Measurements from ENCODE around the gene SMIM33. TPM values are rescaled to one million over a fixed set of nuclear protein-coding genes. Genes with fewer than 3 reads are reported as not detected.

The SMIM33 gene
- total and polyA plus RNA-seq, 8 donors: not detected

DNA sequence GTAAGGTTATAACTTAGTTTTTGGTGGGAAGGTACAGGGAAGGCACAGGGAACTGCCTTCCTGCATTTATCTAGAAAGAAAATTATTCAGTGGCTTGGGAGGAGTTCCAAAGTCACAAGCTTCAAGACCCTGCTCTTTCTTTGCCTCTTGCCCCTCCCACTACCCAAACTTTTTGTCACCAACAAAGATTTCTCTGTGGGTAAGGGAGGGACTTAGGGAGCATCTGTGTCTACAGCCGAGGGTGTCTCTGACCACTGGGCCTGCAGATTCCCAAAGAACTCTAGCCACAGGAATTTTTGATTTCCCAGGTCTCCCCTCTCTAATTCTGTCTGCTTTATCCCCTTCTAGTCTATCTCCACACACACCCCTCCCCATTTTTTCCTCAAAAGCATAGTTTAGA lies 10.3 kb upstream of the SMIM33 start:
- Histone ChIP-seq H3K4me1 (no peaks in the 10 kb centered on the region), H3K4me3 (no peak overlapping the region), H3K9me3 (no peaks in the 10 kb centered on the region), H3K27me3 (no peaks in the 10 kb centered on the region), H3K36me3 (no peaks in the 10 kb centered on the region), H3K27ac (no peak overlapping the region)
- WGBS, 2 donors: 73 to 75% methylated on average over 1 of the region's 1 CpG
- no peak for FAIRE-seq
- TF ChIP-seq CTCF (IDR thresholded peaks at IDR 0.05): no peak
- ATAC-seq: no peak
- intact Hi-C loops (cut with DNase I): no loop called here
- no peak for DNase-seq

- DNase-seq (no peak), FAIRE-seq (no peak), ATAC-seq (no peak)
- WGBS, 2 donors: 77 to 79% methylated on average over 7 of the region's 7 CpGs
- Histone ChIP-seq H3K4me3 (no peak overlapping the region), H3K27ac (no peak overlapping the region), H3K9me3 (no peaks in the 10 kb centered on the region), H3K27me3 (no peaks in the 10 kb centered on the region), H3K36me3 (no peaks in the 10 kb centered on the region), H3K4me1 (no peaks in the 10 kb centered on the region)
- no peak for TF ChIP-seq CTCF (IDR thresholded peaks at IDR 0.05)
- intact Hi-C loops (cut with DNase I): no loop called here
Measured at GRCh38 chr5:139461176-139461575, 9.6 kb upstream of the SMIM33 start.

GRCh38 chr5:139461698-139462097 lies 9.1 kb upstream of the SMIM33 start:
- no peaks in the 10 kb centered on the region for H3K36me3 ChIP-seq
- no peaks in the 10 kb centered on the region for H3K9me3 ChIP-seq
- ATAC-seq: no peak
- no peak overlapping the region for H3K27ac ChIP-seq
- no peaks in the 10 kb centered on the region for H3K4me1 ChIP-seq
- H3K27me3 ChIP-seq: no peaks in the 10 kb centered on the region
- 69 to 70% methylated on average over 5 of the region's 5 CpGs for WGBS, 2 donors
- intact Hi-C loops (cut with DNase I): no loop called here
- H3K4me3 ChIP-seq: no peak overlapping the region
- DNase-seq: no peak
- TF ChIP-seq CTCF (IDR thresholded peaks at IDR 0.05): no peak
- no peak for FAIRE-seq

- DNase-seq: no peak
- WGBS, 2 donors: 80 to 87% methylated on average over 6 to 10 of the region's 10 CpGs
- no peak for TF ChIP-seq CTCF (IDR thresholded peaks at IDR 0.05)
- H3K4me1 ChIP-seq: no peaks in the 10 kb centered on the region
- no peaks in the 10 kb centered on the region for H3K36me3 ChIP-seq
- FAIRE-seq: no peak
- no peak for ATAC-seq
- H3K27ac ChIP-seq: no peak within 1 kb of the TSS
- H3K27me3 ChIP-seq: no peaks in the 10 kb centered on the region
- H3K4me3 ChIP-seq: no peak within 1 kb of the TSS
- H3K9me3 ChIP-seq: no peaks in the 10 kb centered on the region
- intact Hi-C loops (cut with DNase I): no loop called here
Measured at GRCh38 chr5:139462586-139463276, 8.1 kb upstream of the SMIM33 start, which contains the start of gene ECSCR. ECSCR (minus strand) TSS chr5:139462743; CDS start chr5:139462670, 73 bp downstream.

GRCh38 chr5:139468421-139468931 lies 2.3 kb upstream of the SMIM33 start:
- no peaks in the 10 kb centered on the region for H3K27me3 ChIP-seq
- FAIRE-seq (no peak), DNase-seq (peak in 1 of 6 donors; percentile 10), ATAC-seq (peak in 1 of 4 donors; percentile 28)
- no peak overlapping the region for H3K27ac ChIP-seq
- no peak for TF ChIP-seq CTCF (IDR thresholded peaks at IDR 0.05)
- H3K4me3 ChIP-seq: no peak overlapping the region
- WGBS, 2 donors: 74% methylated on average over 8 of the region's 8 CpGs
- no peaks in the 10 kb centered on the region for H3K36me3 ChIP-seq
- intact Hi-C loops (cut with DNase I): no loop called here
- H3K4me1 ChIP-seq: no peaks in the 10 kb centered on the region
- no peaks in the 10 kb centered on the region for H3K9me3 ChIP-seq
